HCT116 (cell line): Measurements from ENCODE around the gene RIT1. TPM values are rescaled to one million over a fixed set of nuclear protein-coding genes. Genes with fewer than 3 reads are reported as not detected.

Source experiments
- ATAC-seq: fragments of 200-7000 bp; cut with Tn5 transposase; 2 replicates; pipeline ENCODE4 v1.9.1; 2020; ENCODE audit warnings: mild to moderate bottlenecking, moderate library complexity
- BruUV-seq: library from RNA; stranded (reverse); fragments of 400-500 nt; replicated peaks from 2 replicates; lab custom pipeline; 2021; lab: Mats Ljungman, UMichigan
- CTCF ChIA-PET: fragments of 300-600 bp; sonication (Branson Sonifier 250); formaldehyde crosslinking; loops from one replicate; lab custom pipeline; 2021; ENCODE audit warnings: antibody characterized with exemption; lab: Charles Lee
- POLR2A ChIA-PET: fragments of 300-600, 350-600 bp; sonication (Branson Sonifier 250); formaldehyde crosslinking; loops from one replicate; lab custom pipeline; 2021; ENCODE audit warnings: antibody characterized with exemption; lab: Charles Lee
- RAD21 ChIA-PET, 2 experiments: fragments of 300-600 bp; sonication (Branson Sonifier 250); formaldehyde crosslinking; loops; one replicate each; lab custom pipeline; 2023; ENCODE audit warnings: low total read pairs in 2 of 2; ENCODE audit not compliant: uncharacterized antibody in 2 of 2, unreplicated experiment in 2 of 2, low non-redundant PET in 1 of 2; lab: Charles Lee
- DNase-seq: peaks from one replicate; pipeline ENCODE4 v3.0.0-alpha.2; 2010; ENCODE audit warnings: low read depth, low spot score
- H2AFZ ChIP-seq: fragments of 200-600 bp; shearing (Covaris generic), sonication (generic); 2 replicates; pipeline ENCODE4 v1.6.1; 2017; ENCODE audit warnings: low read depth, mixed run types, mixed read lengths, antibody characterized with exemption, low read length; ENCODE audit not compliant: poor library complexity, severe bottlenecking
- H3K27ac ChIP-seq: 2 replicates; pipeline ENCODE4 v1.5.1; 2012; ENCODE audit warnings: low read depth, low read length
- H3K27me3 ChIP-seq: fragments of 200-600 bp; sonication (generic); 2 replicates; pipeline ENCODE4 v1.6.1; 2016; ENCODE audit warnings: mixed run types, low read length, mixed read lengths; ENCODE audit not compliant: insufficient read depth
- H3K36me3 ChIP-seq, 2 experiments: fragments of 200-500 bp in 1 of 2; fragments of 200-600 bp in 1 of 2; sonication (Bioruptor generic) in 1 of 2; sonication (generic) in 1 of 2; 2 replicates each; pipeline versions ENCODE4 v1.5.1 to v1.6.1; 2014 to 2016; ENCODE audit warnings: low read length in 2 of 2, inconsistent platforms in 1 of 2, mixed read lengths in 1 of 2, mixed run types in 1 of 2; ENCODE audit not compliant: insufficient read depth in 2 of 2, control insufficient read depth in 1 of 2
- H3K4me1 ChIP-seq, 2 experiments: fragments of 200-600 bp in 1 of 2; sonication (generic) in 1 of 2; 2 replicates each; pipeline versions ENCODE4 v1.5.1 to v1.6.1; 2012 to 2017; ENCODE audit warnings: low read length in 2 of 2, inconsistent platforms in 1 of 2, mild to moderate bottlenecking in 1 of 2, mixed read lengths in 1 of 2, mixed run types in 1 of 2, moderate library complexity in 1 of 2; ENCODE audit not compliant: insufficient read depth in 2 of 2, control insufficient read depth in 1 of 2
- H3K4me2 ChIP-seq: fragments of 200-600 bp; sonication (generic); 2 replicates; pipeline ENCODE4 v1.6.1; 2017; ENCODE audit warnings: mixed run types, low read length, mixed read lengths
- H3K4me3 ChIP-seq, 2 experiments: fragments of 200-600 bp in 1 of 2; sonication (generic) in 1 of 2; replicated peaks in 1 of 2; 2 replicates each; pipeline ENCODE4 v1.5.1; 2011 to 2016; ENCODE audit warnings: low read length in 2 of 2, control low read depth in 1 of 2, low read depth in 1 of 2, mild to moderate bottlenecking in 1 of 2, mixed read lengths in 1 of 2, mixed run types in 1 of 2
- H3K79me2 ChIP-seq: fragments of 200-600 bp; sonication (generic); 2 replicates; pipeline ENCODE4 v1.6.1; 2017; ENCODE audit warnings: mild to moderate bottlenecking, mixed run types, low read length, moderate library complexity, mixed read lengths; ENCODE audit not compliant: insufficient read depth
- H3K9ac ChIP-seq: fragments of 200-600 bp; sonication (generic); 2 replicates; pipeline ENCODE4 v1.6.1; 2016; ENCODE audit warnings: low read length, mixed read lengths
- H3K9me2 ChIP-seq: fragments of 200-600 bp; sonication (generic), shearing (Covaris generic); 2 replicates; pipeline ENCODE4 v1.6.1; 2017; ENCODE audit warnings: mixed run types, mild to moderate bottlenecking, moderate library complexity; ENCODE audit not compliant: insufficient read depth
- H3K9me3 ChIP-seq, 2 experiments: fragments of 200-500 bp in 1 of 2; fragments of 200-600 bp in 1 of 2; sonication (Bioruptor generic) in 1 of 2; sonication (generic) in 1 of 2; 2 replicates each; pipeline ENCODE4 v1.6.1; 2014 to 2017; ENCODE audit warnings: low read length in 2 of 2, mixed read lengths in 2 of 2, inconsistent platforms in 1 of 2, low read depth in 1 of 2, mild to moderate bottlenecking in 1 of 2, mixed run types in 1 of 2, moderate library complexity in 1 of 2; ENCODE audit not compliant: control insufficient read depth in 1 of 2, insufficient read depth in 1 of 2
- H4K20me1 ChIP-seq: fragments of 200-600 bp; sonication (generic), shearing (Covaris generic); 2 replicates; pipeline ENCODE4 v1.6.1; 2017; ENCODE audit warnings: mixed run types, mild to moderate bottlenecking, moderate library complexity; ENCODE audit not compliant: insufficient read depth
- CEBPB ChIP-seq: IDR thresholded peaks from 2 replicates; pipeline ENCODE4 v1.6.1; 2012; ENCODE audit warnings: low read depth
- CTCF ChIP-seq, 3 experiments: fragments of 200-600 bp in 1 of 3; sonication (generic) in 1 of 3; IDR thresholded peaks in 2 of 3; conservative IDR thresholded peaks in 1 of 3; 2 replicates each; pipeline ENCODE4 v1.5.1; 2012 to 2017; ENCODE audit warnings: low read depth in 2 of 3, low read length in 2 of 3, antibody characterized with exemption in 1 of 3, borderline replicate concordance in 1 of 3, control low read depth in 1 of 3, mild to moderate bottlenecking in 1 of 3, mixed read lengths in 1 of 3, mixed run types in 1 of 3, moderate library complexity in 1 of 3; ENCODE audit not compliant: insufficient read depth in 1 of 3
- ELF1 ChIP-seq: IDR thresholded peaks from 2 replicates; pipeline ENCODE4 v1.6.1; 2012; ENCODE audit warnings: low read depth, borderline replicate concordance
- EZH2 ChIP-seq: fragments of 200-600 bp; sonication (generic); IDR thresholded peaks from 2 replicates; pipeline ENCODE4 v1.6.1; 2017; ENCODE audit warnings: antibody characterized with exemption, mixed run types
- EZH2phosphoT487 ChIP-seq: fragments of 200-600 bp; IDR thresholded peaks from 2 replicates; pipeline ENCODE4 v1.6.1; 2018; ENCODE audit warnings: antibody characterized with exemption, borderline replicate concordance
- FOSL1 ChIP-seq: IDR thresholded peaks from 2 replicates; pipeline ENCODE4 v1.6.1; 2012; ENCODE audit warnings: low read depth
- JUND ChIP-seq: IDR thresholded peaks from 2 replicates; pipeline ENCODE4 v1.6.1; 2012
- POLR2A ChIP-seq: IDR thresholded peaks from 2 replicates; pipeline ENCODE4 v1.7.0; 2011; ENCODE audit warnings: borderline replicate concordance; ENCODE audit not compliant: insufficient read depth, insufficient read length; ENCODE audit errors: extremely low read depth
- POLR2AphosphoS5 ChIP-seq: IDR thresholded peaks from 2 replicates; pipeline ENCODE4 v1.6.1; 2011; ENCODE audit warnings: mild to moderate bottlenecking, low read depth, low read length, moderate library complexity
- SIN3A ChIP-seq: IDR thresholded peaks from 2 replicates; pipeline ENCODE4 v1.6.1; 2012; ENCODE audit warnings: low read depth
- SRF ChIP-seq: IDR thresholded peaks from 2 replicates; pipeline ENCODE4 v1.6.1; 2012; ENCODE audit warnings: low read depth
- YY1 ChIP-seq: IDR thresholded peaks from 2 replicates; pipeline ENCODE4 v1.6.1; 2011; ENCODE audit warnings: low read length, low read depth, moderate library complexity, mild to moderate bottlenecking; ENCODE audit not compliant: insufficient replicate concordance; ENCODE audit errors: extremely low read depth
- ZBTB33 ChIP-seq: IDR thresholded peaks from 2 replicates; pipeline ENCODE4 v1.6.1; 2011; ENCODE audit warnings: mild to moderate bottlenecking, low read length, moderate library complexity; ENCODE audit not compliant: insufficient replicate concordance; ENCODE audit errors: extremely low read depth
- ZFX ChIP-seq: fragments of 450-650 bp; IDR thresholded peaks from 2 replicates; pipeline ENCODE4 v1.6.1; 2017
- intact Hi-C: fragments of 100-400 bp; cut with micrococcal nuclease; formaldehyde crosslinking; loops from 2 replicates; pipeline ENCODE4 v1.10.0; 2022
- total RNA-seq: library from RNA; stranded (reverse); gene quantifications from one replicate; pipeline ENCODE4 v1.2.1, GENCODE V29; 2021; ENCODE audit not compliant: unreplicated experiment

The RIT1 gene
- total RNA-seq, 1 experiment from 2014 or later = 10.2 TPM

GRCh38 chr1:155871390-155871789, 39.8 kb downstream of the RIT1 start (continued):
- TF ChIP-seq CTCF (IDR thresholded peaks at IDR 0.05 in 2 of 3, conservative IDR thresholded peaks at IDR 0.05 in 1 of 3; ENCODE audit: borderline replicate concordance in 1 of 3, insufficient read depth in 1 of 3, low read depth in 2 of 3, low read length in 2 of 3) = no peak
- no peak for TF ChIP-seq SRF
- TF ChIP-seq POLR2AphosphoS5 = no peak
- TF ChIP-seq JUND = no peak
- TF ChIP-seq FOSL1 = no peak
- TF ChIP-seq YY1 = no peak
- no peak for TF ChIP-seq ELF1
- TF ChIP-seq CEBPB = no peak

- ChIA-PET RAD21 (no interaction called here), CTCF (no interaction called here), POLR2A (no interaction called here)
- Histone ChIP-seq H3K36me3 (no peaks in the 10 kb centered on the region), H3K27me3 (no peaks in the 10 kb centered on the region), H3K79me2 (no peaks in the 10 kb centered on the region), H3K9ac (no peak overlapping the region), H3K27ac (no peak overlapping the region), H3K9me3 (no peaks in the 10 kb centered on the region), H4K20me1 (no peaks in the 10 kb centered on the region), H3K4me1 (no peaks in the 10 kb centered on the region), H3K4me2 (no peak overlapping the region), H3K4me3 (no peak overlapping the region), H2AFZ (no peak overlapping the region), H3K9me2 (no peaks in the 10 kb centered on the region)
- intact Hi-C loops = no loop called here
- DNase-seq (no peak), ATAC-seq (no peak)
- no TSS peak for BruUV-seq
- TF ChIP-seq SRF (no peak), EZH2 (no peak), ZFX (no peak), JUND (no peak), CEBPB (no peak), EZH2phosphoT487 (no peak), SIN3A (no peak), POLR2A (no peak), POLR2AphosphoS5 (no peak), ELF1 (no peak), ZBTB33 (no peak)
Measured at GRCh38 chr1:155867766-155868165, 43.4 kb downstream of the RIT1 start.
